Activated CD8-positive, alpha-beta memory T cell treated with anti-CD3 and anti-CD28 coated beads, Interleukin-2, amount 10 ng/mL, durations not matched to agents 7 days and 5 days (primary cell): ENCODE data around the gene ALAD. TPM values are rescaled to one million over a fixed set of nuclear protein-coding genes. Genes with fewer than 3 reads are reported as not detected.

Source experiments
- ATAC-seq: fragments of 150-1000 bp; cut with Tn5 transposase; one replicate; pipeline ENCODE4 v1.10.0; 2021; ENCODE audit warnings: moderate library complexity
- CTCF ChIA-PET: fragments of 350-600 bp; sonication (Branson Sonifier 250); formaldehyde crosslinking; loops from one replicate; lab custom pipeline; 2021; ENCODE audit warnings: antibody characterized with exemption; lab: Charles Lee
- DNase-seq: peaks from one replicate; pipeline ENCODE4 v3.0.0-alpha.2; 2020
- H3K27ac Mint-ChIP-seq: one replicate; pipeline ENCODE4 v1.8.0; 2021; ENCODE audit warnings: mild to moderate bottlenecking, mixed read lengths
- H3K27me3 Mint-ChIP-seq: one replicate; pipeline ENCODE4 v1.8.0; 2021; ENCODE audit warnings: mixed read lengths
- H3K36me3 Mint-ChIP-seq: one replicate; pipeline ENCODE4 v1.8.0; 2021; ENCODE audit warnings: mild to moderate bottlenecking, mixed read lengths
- H3K4me1 Mint-ChIP-seq: one replicate; pipeline ENCODE4 v1.8.0; 2021; ENCODE audit warnings: mixed read lengths
- H3K4me3 Mint-ChIP-seq: one replicate; pipeline ENCODE4 v1.8.0; 2021; ENCODE audit warnings: mild to moderate bottlenecking, moderate library complexity, mixed read lengths
- H3K9me3 Mint-ChIP-seq: one replicate; pipeline ENCODE4 v1.8.0; 2022; ENCODE audit warnings: low read depth, mixed read lengths
- total RNA-seq, 2 experiments: library from RNA; stranded (reverse); gene quantifications; one replicate each; pipeline ENCODE4 v1.2.3, GENCODE V29; 2021

ALAD gene
- total RNA-seq, 2 experiments from 2014 or later = 27.5 to 29.0 TPM

GRCh38 chr9:113348437-113348836 lies 52.6 kb downstream of the ALAD start:
- Mint-ChIP-seq H3K9me3 (no peaks in the 10 kb centered on the region), H3K27me3 (peaks cover 6% of the 10 kb centered on the region), H3K4me1 (peaks cover 58% of the 10 kb centered on the region), H3K36me3 (peaks cover 4% of the 10 kb centered on the region), H3K4me3 (no peak overlapping the region), H3K27ac (no peak overlapping the region)
- CTCF ChIA-PET = interaction anchor here (0.6 to 4.6 kb wide), 8 partner anchors 9 to 243 kb away, joined by 3 to 39 read pairs (median 4); partner anchors contain the start of genes ALAD, C9orf43, POLE3 and WDR31
- DNase-seq = peak; percentile 3
- no peak for ATAC-seq

- H3K4me3 Mint-ChIP-seq = no peak overlapping the region
- peaks cover 3% of the 10 kb centered on the region for H3K27me3 Mint-ChIP-seq
- no peaks in the 10 kb centered on the region for H3K9me3 Mint-ChIP-seq
- H3K4me1 Mint-ChIP-seq = peaks cover 62% of the 10 kb centered on the region
- CTCF ChIA-PET = interaction anchor here (1.4 to 1.6 kb wide), 2 partner anchors 10 to 55 kb away, joined by 4 to 6 read pairs; partner anchors contain the start of gene ALAD
- DNase-seq (peak; percentile 25), ATAC-seq (no peak)
- no peak overlapping the region for H3K27ac Mint-ChIP-seq
- no peaks in the 10 kb centered on the region for H3K36me3 Mint-ChIP-seq
Observed at GRCh38 chr9:113345671-113346070, 55.4 kb downstream of the ALAD start.

- Mint-ChIP-seq H3K9me3 (no peaks in the 10 kb centered on the region), H3K27me3 (peaks cover 3% of the 10 kb centered on the region), H3K27ac (no peak overlapping the region), H3K36me3 (no peaks in the 10 kb centered on the region), H3K4me1 (peaks cover 62% of the 10 kb centered on the region), H3K4me3 (no peak overlapping the region)
- ATAC-seq (no peak), DNase-seq (peak; percentile 29)
- CTCF ChIA-PET = interaction anchor here (1.4 to 1.6 kb wide), 2 partner anchors 9 to 56 kb away, joined by 4 to 6 read pairs; partner anchors contain the start of gene ALAD
Observed at GRCh38 chr9:113345190-113345589, 55.9 kb downstream of the ALAD start.

- ATAC-seq (no peak), DNase-seq (peak; percentile 66)
- no peaks in the 10 kb centered on the region for H3K27me3 Mint-ChIP-seq
- H3K4me1 Mint-ChIP-seq = peaks cover 62% of the 10 kb centered on the region
- H3K9me3 Mint-ChIP-seq = no peaks in the 10 kb centered on the region
- H3K4me3 Mint-ChIP-seq = no peak overlapping the region
- CTCF ChIA-PET = no interaction called here
- peak overlapping the region; percentile 18 for H3K27ac Mint-ChIP-seq
- H3K36me3 Mint-ChIP-seq = no peaks in the 10 kb centered on the region
Observed at GRCh38 chr9:113343732-113344231, 57.3 kb downstream of the ALAD start.

- Mint-ChIP-seq H3K4me3 (peak overlapping the region; percentile 3), H3K4me1 (peaks cover 51% of the 10 kb centered on the region), H3K27ac (no peak overlapping the region), H3K27me3 (no peaks in the 10 kb centered on the region), H3K36me3 (no peaks in the 10 kb centered on the region), H3K9me3 (no peaks in the 10 kb centered on the region)
- DNase-seq (no peak), ATAC-seq (no peak)
- CTCF ChIA-PET = interaction anchor here (2.1 to 5.4 kb wide), 2 partner anchors 8 to 69 kb away, joined by 4 to 39 read pairs; partner anchors contain the start of genes BSPRY, C9orf43 and POLE3
Observed at GRCh38 chr9:113341712-113342410, 59.2 kb downstream of the ALAD start.

GRCh38 chr9:113340011-113340699 lies 60.9 kb downstream of the ALAD start, which contains the start of gene WDR31:
Gene WDR31 (minus strand): TSS chr9:113340275. CDS start chr9:113332022, 8,253 bp downstream.
- H3K36me3 Mint-ChIP-seq = no peaks in the 10 kb centered on the region
- ATAC-seq = peak; percentile 97
- peaks cover 51% of the 10 kb centered on the region for H3K4me1 Mint-ChIP-seq
- peak within 1 kb of the TSS; percentile 37 for H3K27ac Mint-ChIP-seq
- H3K27me3 Mint-ChIP-seq = no peaks in the 10 kb centered on the region
- CTCF ChIA-PET = interaction anchor here (1.2 to 5.4 kb wide), 7 partner anchors 10 to 318 kb away, joined by 3 to 39 read pairs (median 4); partner anchors contain the start of genes ALAD, BSPRY, CDC26 and PRPF4
- H3K4me3 Mint-ChIP-seq = peak within 1 kb of the TSS; percentile 76
- H3K9me3 Mint-ChIP-seq = no peaks in the 10 kb centered on the region
- DNase-seq = peak; percentile 85

GRCh38 chr9:113337714-113338113 lies 63.4 kb downstream of the ALAD start:
- no peak for ATAC-seq
- CTCF ChIA-PET = interaction anchor here (0.7 to 5.4 kb wide), 2 partner anchors 12 to 317 kb away, joined by 4 to 39 read pairs; partner anchors contain the start of gene BSPRY
- Mint-ChIP-seq H3K4me3 (no peak overlapping the region), H3K27ac (no peak overlapping the region), H3K9me3 (no peaks in the 10 kb centered on the region), H3K36me3 (no peaks in the 10 kb centered on the region), H3K4me1 (peaks cover 41% of the 10 kb centered on the region), H3K27me3 (no peaks in the 10 kb centered on the region)
- no peak for DNase-seq

Other genes starting within 250 kb of the ALAD start
- 10 to 100 TPM; 40.4 to 42.8 TPM for gene FKBP15, start 180.0 kb downstream of the ALAD start, total RNA-seq
- gene SLC31A1, start 179.7 kb downstream of the ALAD start, total RNA-seq = 10 to 100 TPM in 1 of 2 experiments, 1 to 10 TPM in 1; 8.7 to 12.2 TPM
- 10 to 100 TPM; 25.6 to 33.6 TPM for gene CDC26, start 125.7 kb downstream of the ALAD start, total RNA-seq
- gene PRPF4, start 125.6 kb downstream of the ALAD start, total RNA-seq = 10 to 100 TPM; 34.0 to 43.4 TPM
- gene RNF183, start 97.9 kb downstream of the ALAD start, total RNA-seq = not detected
- gene WDR31, start 61.0 kb downstream of the ALAD start, total RNA-seq = 1 to 10 TPM; 1.1 TPM
- 1 to 10 TPM; 6.0 to 7.2 TPM for gene BSPRY, start 51.7 kb downstream of the ALAD start, total RNA-seq
- 10 to 100 TPM; 15.8 to 16.4 TPM for gene HDHD3, start 24.3 kb downstream of the ALAD start, total RNA-seq
- gene POLE3, start 9.4 kb upstream of the ALAD start, total RNA-seq = 10 to 100 TPM; 55.0 to 72.7 TPM
- under 1 TPM; 0.16 to 0.41 TPM for gene C9orf43, start 9.5 kb upstream of the ALAD start, total RNA-seq
- gene RGS3, start 62.4 kb upstream of the ALAD start, total RNA-seq = 10 to 100 TPM; 57.1 to 76.4 TPM